Measurements from ENCODE around the gene MLYCD. TPM values are rescaled to one million over a fixed set of nuclear protein-coding genes. Genes with fewer than 3 reads are reported as not detected.
"Not testable (repeated sequence)": the region's sequence is repeated elsewhere in the genome, so short reads cannot be mapped to it uniquely, and the experiment has no call there.

MLYCD gene
- total RNA-seq, 1 donor from 2014 or later, result 50.4 TPM

DNA sequence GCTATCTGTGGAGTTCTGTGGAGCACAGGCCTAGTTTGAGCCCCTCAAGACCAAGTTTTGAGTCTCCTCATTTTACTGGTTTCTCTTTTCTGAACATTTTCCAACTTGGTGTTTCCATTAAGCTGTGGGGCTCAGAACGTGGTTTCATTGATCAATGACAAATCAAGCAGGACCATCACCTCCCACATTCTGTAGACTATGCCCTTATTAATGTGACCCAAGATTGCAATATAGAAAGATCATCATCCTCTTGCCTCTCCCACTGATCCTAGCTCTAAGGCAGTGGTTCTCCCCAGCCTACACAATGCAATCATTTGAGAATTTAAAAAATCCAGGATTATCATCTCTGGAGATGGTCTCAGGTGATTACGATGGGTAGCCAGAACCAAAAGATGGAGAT is 38.4 kb downstream of the MLYCD start:
- no peaks in the 10 kb centered on the region for H3K27me3 ChIP-seq (ENCODE audit: low read depth)
- H3K4me3 ChIP-seq, result no peak overlapping the region
- H3K36me3 ChIP-seq, result no peaks in the 10 kb centered on the region
- DNase-seq, result no peak
- intact Hi-C loops (cut with micrococcal nuclease), result no loop called here
- no peak overlapping the region for H3K27ac ChIP-seq (replicated peaks)
- H3K9me3 ChIP-seq (replicated peaks), result no peaks in the 10 kb centered on the region
- H3K4me1 ChIP-seq, result peaks cover 9% of the 10 kb centered on the region
- TF ChIP-seq CTCF (IDR thresholded peaks at IDR 0.05; ENCODE audit: borderline replicate concordance), result no peak

GRCh38 chr16:83937922-83938885 is 39.3 kb downstream of the MLYCD start:
- intact Hi-C loops (cut with micrococcal nuclease), result no loop called here
- TF ChIP-seq CTCF (IDR thresholded peaks at IDR 0.05; ENCODE audit: borderline replicate concordance), result no peak
- Histone ChIP-seq H3K4me1 (peaks cover 14% of the 10 kb centered on the region), H3K36me3 (no peaks in the 10 kb centered on the region), H3K9me3 (replicated peaks) (no peaks in the 10 kb centered on the region), H3K27me3 (ENCODE audit: low read depth) (no peaks in the 10 kb centered on the region), H3K27ac (replicated peaks) (no peak overlapping the region), H3K4me3 (no peak overlapping the region)
- DNase-seq, result no peak

- Histone ChIP-seq H3K4me3 (no peak overlapping the region), H3K9me3 (replicated peaks) (no peaks in the 10 kb centered on the region), H3K27me3 (ENCODE audit: low read depth) (no peaks in the 10 kb centered on the region), H3K36me3 (no peaks in the 10 kb centered on the region), H3K4me1 (peaks cover 19% of the 10 kb centered on the region), H3K27ac (replicated peaks) (peak overlapping the region; percentile 62)
- TF ChIP-seq CTCF (IDR thresholded peaks at IDR 0.05; ENCODE audit: borderline replicate concordance), result no peak
- intact Hi-C loops (cut with micrococcal nuclease), result no loop called here
- no peak for DNase-seq
Observed at GRCh38 chr16:83939266-83939855, 40.4 kb downstream of the MLYCD start.

GRCh38 chr16:83940119-83940518 is 41.2 kb downstream of the MLYCD start:
- peaks cover 19% of the 10 kb centered on the region for H3K4me1 ChIP-seq
- no peaks in the 10 kb centered on the region for H3K27me3 ChIP-seq (ENCODE audit: low read depth)
- no peak for DNase-seq
- H3K27ac ChIP-seq (replicated peaks), result no peak overlapping the region
- no peak overlapping the region for H3K4me3 ChIP-seq
- intact Hi-C loops (cut with micrococcal nuclease), result no loop called here
- H3K36me3 ChIP-seq, result no peaks in the 10 kb centered on the region
- H3K9me3 ChIP-seq (replicated peaks), result no peaks in the 10 kb centered on the region
- TF ChIP-seq CTCF (IDR thresholded peaks at IDR 0.05; ENCODE audit: borderline replicate concordance), result no peak

- no peak for DNase-seq
- Histone ChIP-seq H3K36me3 (no peaks in the 10 kb centered on the region), H3K27me3 (ENCODE audit: low read depth) (no peaks in the 10 kb centered on the region), H3K9me3 (replicated peaks) (no peaks in the 10 kb centered on the region), H3K4me1 (peaks cover 19% of the 10 kb centered on the region), H3K4me3 (no peak overlapping the region), H3K27ac (replicated peaks) (no peak overlapping the region)
- intact Hi-C loops (cut with micrococcal nuclease), result no loop called here
- no peak for TF ChIP-seq CTCF (IDR thresholded peaks at IDR 0.05; ENCODE audit: borderline replicate concordance)
Observed at GRCh38 chr16:83940630-83941378, 41.9 kb downstream of the MLYCD start.

DNA sequence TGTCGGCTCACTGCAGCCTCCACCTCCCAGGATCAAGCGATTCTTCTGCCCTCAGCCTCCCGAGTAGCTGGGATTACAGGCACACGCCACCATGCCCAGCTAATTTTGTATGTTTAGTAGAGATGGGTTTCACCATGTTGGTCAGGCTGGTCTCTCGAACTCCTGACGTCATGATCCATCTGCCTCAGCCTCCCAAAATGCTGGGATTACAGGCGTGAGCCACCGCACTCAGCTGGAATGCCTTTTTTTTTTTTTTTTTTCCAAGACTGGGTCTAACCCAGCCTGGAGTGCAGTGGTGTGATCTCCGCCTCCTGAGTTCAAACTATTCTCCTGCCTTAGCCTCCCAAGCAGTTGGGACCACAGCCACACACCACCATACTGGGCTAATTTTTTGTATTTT is 42.6 kb downstream of the MLYCD start:
- H3K27me3 ChIP-seq (ENCODE audit: low read depth); H3K4me3 ChIP-seq; DNase-seq; intact Hi-C loops (cut with micrococcal nuclease); H3K9me3 ChIP-seq (replicated peaks); H3K27ac ChIP-seq (replicated peaks); H3K36me3 ChIP-seq: not testable (repeated sequence)
- peaks cover 19% of the 10 kb centered on the region for H3K4me1 ChIP-seq
